ENCODE results near the gene SMYD5. TPM values are rescaled to one million over a fixed set of nuclear protein-coding genes. Genes with fewer than 3 reads are reported as not detected.
A peak's percentile ranks its signal among the peaks of the same experiment; 100 is the strongest.

SMYD5 gene
- total RNA-seq, 2 experiments from 2014 or later: 33.2 to 42.2 TPM

DNA sequence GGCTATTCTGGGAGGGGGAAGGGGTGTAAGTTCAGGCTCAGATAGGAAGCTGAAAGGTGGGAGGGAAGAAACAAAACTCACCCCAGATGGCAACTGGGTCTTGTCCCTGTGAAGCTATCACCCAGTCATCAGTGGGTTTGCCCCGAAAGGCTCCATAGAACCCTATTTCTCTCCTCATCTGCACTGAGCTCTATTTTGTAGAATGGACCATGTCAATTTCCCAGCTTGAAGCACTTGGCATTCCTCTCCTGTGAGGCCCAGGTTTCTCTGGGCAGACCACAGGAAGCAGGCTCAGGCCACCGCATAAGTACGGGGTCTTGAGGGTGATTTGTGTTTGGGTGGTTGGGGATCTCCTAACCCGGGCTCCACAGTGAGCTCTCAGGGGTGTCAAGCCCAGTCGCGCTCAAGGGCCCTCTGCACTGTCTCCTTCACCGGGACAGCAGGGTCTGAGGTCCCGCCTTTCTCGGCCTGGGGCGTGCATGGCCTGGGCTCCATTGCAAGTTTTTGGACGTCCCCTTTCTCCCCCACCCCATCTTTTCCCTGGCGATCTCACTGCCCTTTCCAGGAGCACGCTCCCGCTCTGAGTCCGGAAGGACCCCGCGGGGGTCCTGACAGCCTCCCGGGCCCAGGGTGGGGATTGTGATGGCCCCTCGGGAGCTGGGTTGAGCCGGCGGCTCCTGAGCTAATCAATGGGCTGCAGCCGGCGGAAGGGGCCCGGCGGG is 38.9 kb upstream of the SMYD5 start:
- H2AFZ ChIP-seq (ENCODE audit: low read length): no peak overlapping the region
- H3K4me2 ChIP-seq (ENCODE audit: low read length): peak overlapping the region; percentile 32; the same call in 1 of the 2 replicates

GRCh38 chr2:73175663-73176204 is 38.3 kb upstream of the SMYD5 start:
- H3K4me3 ChIP-seq (ENCODE audit: low read depth, low read length, poor library complexity, severe bottlenecking): no peak overlapping the region
- ChIA-PET CTCF (ENCODE audit: unreplicated experiment) (interaction anchor here (0.5 kb wide), 1 partner anchor 12 kb away, joined by 3 read pairs; no protein-coding TSS in a partner anchor), POLR2A (no interaction called here)
- H4K20me1 ChIP-seq (ENCODE audit: insufficient read depth, low read length): no peaks in the 10 kb centered on the region
- no peaks in the 10 kb centered on the region for H3K9me2 ChIP-seq (ENCODE audit: insufficient read depth, low read length)
- intact Hi-C loops (cut with micrococcal nuclease; ENCODE audit: unreplicated experiment): loop anchor here (2.0 kb wide), 2 partner anchors 37 to 405 kb away; no protein-coding TSS in a partner anchor
- H3K27ac ChIP-seq (ENCODE audit: low read depth, low read length, poor library complexity, severe bottlenecking): no peak overlapping the region
- BruUV-seq (replicated peaks): no TSS peak
- peak overlapping the region; percentile 32; the same call in 1 of the 2 replicates for H3K4me2 ChIP-seq (ENCODE audit: low read length)
- H2AFZ ChIP-seq (ENCODE audit: low read length): no peak overlapping the region
- H3K36me3 ChIP-seq (ENCODE audit: insufficient read depth, low read length): no peaks in the 10 kb centered on the region
- H3K9me3 ChIP-seq (ENCODE audit: low read length): no peaks in the 10 kb centered on the region
- DNase-seq (ENCODE audit: low spot score): no peak
- H3K79me2 ChIP-seq (ENCODE audit: insufficient read depth, low read depth, low read length): no peaks in the 10 kb centered on the region
- no peak for TF ChIP-seq CTCF (conservative IDR thresholded peaks at IDR 0.05; ENCODE audit: low read length)
- TF ChIP-seq EZH2phosphoT487 (IDR thresholded peaks at IDR 0.05; ENCODE audit: borderline replicate concordance, low read depth, low read length): no peak
- H3K4me1 ChIP-seq (ENCODE audit: insufficient read depth, low read length, poor library complexity, severe bottlenecking): no peaks in the 10 kb centered on the region

More for the DNA sequence above, 38.9 kb upstream of the SMYD5 start:
- no peaks in the 10 kb centered on the region for H3K36me3 ChIP-seq (ENCODE audit: insufficient read depth, low read length)
- ChIA-PET CTCF (ENCODE audit: unreplicated experiment) (interaction anchor here (0.5 to 0.6 kb wide), 2 partner anchors 13 to 282 kb away, joined by 3 read pairs; no protein-coding TSS in a partner anchor), POLR2A (interaction anchor here (0.5 kb wide), 1 partner anchor 43 kb away, joined by 3 read pairs; no protein-coding TSS in a partner anchor)
- no peaks in the 10 kb centered on the region for H3K9me3 ChIP-seq (ENCODE audit: low read length)
- no peaks in the 10 kb centered on the region for H3K4me1 ChIP-seq (ENCODE audit: insufficient read depth, low read length, poor library complexity, severe bottlenecking)
- H3K9me2 ChIP-seq (ENCODE audit: insufficient read depth, low read length): no peaks in the 10 kb centered on the region
- BruUV-seq (replicated peaks): no TSS peak
- no peak for TF ChIP-seq EZH2phosphoT487 (IDR thresholded peaks at IDR 0.05; ENCODE audit: borderline replicate concordance, low read depth, low read length)
- TF ChIP-seq CTCF (conservative IDR thresholded peaks at IDR 0.05; ENCODE audit: low read length): no peak
- no peak for DNase-seq (ENCODE audit: low spot score)
- no peaks in the 10 kb centered on the region for H4K20me1 ChIP-seq (ENCODE audit: insufficient read depth, low read length)
- intact Hi-C loops (cut with micrococcal nuclease; ENCODE audit: unreplicated experiment): no loop called here
- no peak overlapping the region for H3K4me3 ChIP-seq (ENCODE audit: low read depth, low read length, poor library complexity, severe bottlenecking)
- no peaks in the 10 kb centered on the region for H3K79me2 ChIP-seq (ENCODE audit: insufficient read depth, low read depth, low read length)
- no peak overlapping the region for H3K27ac ChIP-seq (ENCODE audit: low read depth, low read length, poor library complexity, severe bottlenecking)

Measured in OCI-LY7 (cell line).